ENCODE measurements around the gene PLEKHG3.

The PLEKHG3 gene

DNA sequence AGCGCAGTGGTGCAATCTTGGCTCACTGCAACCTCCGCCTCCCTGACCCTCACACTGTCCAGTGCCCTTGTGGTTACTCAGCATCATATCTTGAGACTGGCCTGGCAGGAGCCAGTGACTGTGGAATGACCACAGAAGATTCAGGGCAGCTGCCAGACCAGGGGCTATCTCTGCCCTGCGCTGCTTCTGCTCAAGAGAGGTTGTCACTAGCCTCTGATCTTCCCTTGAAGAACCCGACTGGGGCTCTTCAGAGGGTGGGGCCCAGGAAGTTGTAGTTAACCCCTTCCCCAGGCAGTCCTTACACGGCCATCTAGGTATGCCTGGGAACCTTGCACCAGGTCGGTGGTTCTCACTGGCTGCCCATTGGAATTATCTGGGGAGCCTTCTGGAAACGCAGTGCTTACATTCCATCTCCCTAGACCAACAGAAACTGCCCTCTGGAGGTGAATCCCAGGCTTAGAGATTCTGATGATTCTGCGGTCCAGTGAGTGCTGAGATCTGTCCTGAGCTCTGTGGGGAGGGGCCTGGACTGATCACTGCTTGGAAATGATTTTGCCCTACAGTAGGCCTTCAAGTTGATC lies 41.4 kb downstream of the PLEKHG3 start:
- DNase-seq (ENCODE audit: low read depth in 2 of 2, low spot score in 1 of 2): no peak

DNA sequence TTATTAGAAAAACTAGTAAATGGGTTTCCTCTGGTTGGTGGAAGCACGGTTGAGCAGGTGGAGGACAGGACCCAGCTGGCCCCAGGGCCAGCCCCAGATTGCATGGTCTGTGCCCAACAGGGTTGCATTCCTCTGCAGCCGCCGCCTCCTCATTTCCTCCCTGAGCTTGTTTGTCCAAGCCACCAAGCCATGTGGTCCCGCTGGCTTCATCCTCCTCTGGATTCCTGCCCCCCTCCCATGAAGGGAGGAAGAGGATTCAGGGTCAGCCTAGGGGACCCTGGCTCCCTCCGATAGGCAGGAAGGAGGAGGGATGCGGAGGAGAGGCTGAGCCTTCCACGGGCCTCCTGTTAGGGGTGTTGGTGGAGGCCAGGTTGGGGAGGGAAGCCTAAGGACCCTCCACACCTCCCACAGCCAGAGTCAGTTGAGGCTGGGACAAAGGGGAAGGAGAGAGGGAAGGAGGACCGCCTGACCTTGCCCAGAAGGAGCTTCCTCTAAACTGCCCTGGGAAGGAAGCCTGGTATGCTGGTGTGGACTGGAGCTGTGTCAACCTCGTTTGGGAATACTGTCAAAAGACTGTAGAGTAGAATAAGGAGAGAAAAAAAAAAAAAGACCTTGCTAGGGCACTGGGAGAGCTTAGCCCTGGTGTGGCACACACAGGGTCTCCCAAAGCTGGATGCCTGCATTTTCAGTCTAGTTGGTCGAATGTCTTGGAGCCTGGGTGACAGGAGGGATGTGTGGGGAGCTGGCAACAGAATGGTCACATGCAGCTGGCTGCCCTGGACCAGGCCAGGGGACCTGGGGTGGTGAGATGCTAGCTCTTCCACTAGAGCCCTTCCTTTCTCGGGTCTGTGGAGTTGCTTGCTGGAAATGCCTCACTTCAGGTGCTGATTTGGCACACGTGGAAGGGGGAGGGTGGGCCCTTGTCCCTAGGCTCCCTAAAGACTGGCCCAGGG lies 42.4 kb downstream of the PLEKHG3 start:
- DNase-seq (ENCODE audit: low read depth in 2 of 2, low spot score in 1 of 2): no peak

DNA sequence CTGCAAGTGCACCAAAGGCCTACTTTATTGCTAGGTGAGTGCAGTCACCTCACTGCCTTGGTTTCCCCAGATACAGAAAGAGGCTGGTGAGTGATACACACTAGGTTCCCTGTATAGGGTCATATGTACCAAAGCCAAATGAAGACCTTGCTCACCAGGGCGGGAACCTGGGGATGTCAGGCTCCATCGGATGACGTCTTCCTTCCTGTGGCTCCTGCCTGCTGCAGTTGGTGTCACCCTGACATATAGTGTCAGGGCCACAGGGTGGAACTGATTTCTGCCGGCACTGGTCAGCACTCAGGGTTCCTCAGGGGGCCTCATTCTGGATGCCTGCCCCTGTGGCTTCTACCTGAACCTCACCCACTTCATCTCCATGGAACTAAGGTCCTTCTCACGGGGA lies 43.1 kb downstream of the PLEKHG3 start:
- DNase-seq (ENCODE audit: low read depth in 2 of 2, low spot score in 1 of 2): no peak

DNA sequence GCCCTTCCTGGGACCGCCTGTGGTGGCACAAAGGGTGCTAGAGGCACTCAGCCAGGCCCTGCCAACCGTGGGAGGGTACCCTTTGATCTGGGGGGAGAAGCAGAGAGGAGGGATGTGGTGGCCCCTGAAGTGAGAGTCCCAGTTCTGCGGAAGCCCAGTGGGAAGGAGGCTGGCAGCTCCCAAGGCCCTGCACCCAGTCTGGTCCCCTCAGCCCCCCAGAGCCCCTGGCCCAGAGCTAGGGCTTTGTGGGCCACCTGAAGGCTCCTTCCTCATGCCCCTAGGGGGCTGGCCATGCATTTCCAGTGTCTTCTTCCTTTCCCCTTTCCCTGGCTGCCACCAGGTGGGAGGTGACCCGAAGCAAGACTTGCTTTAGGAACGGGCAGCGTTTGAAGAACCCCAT lies 44.3 kb downstream of the PLEKHG3 start:
- DNase-seq (ENCODE audit: low read depth in 2 of 2, low spot score in 1 of 2): no peak

DNA sequence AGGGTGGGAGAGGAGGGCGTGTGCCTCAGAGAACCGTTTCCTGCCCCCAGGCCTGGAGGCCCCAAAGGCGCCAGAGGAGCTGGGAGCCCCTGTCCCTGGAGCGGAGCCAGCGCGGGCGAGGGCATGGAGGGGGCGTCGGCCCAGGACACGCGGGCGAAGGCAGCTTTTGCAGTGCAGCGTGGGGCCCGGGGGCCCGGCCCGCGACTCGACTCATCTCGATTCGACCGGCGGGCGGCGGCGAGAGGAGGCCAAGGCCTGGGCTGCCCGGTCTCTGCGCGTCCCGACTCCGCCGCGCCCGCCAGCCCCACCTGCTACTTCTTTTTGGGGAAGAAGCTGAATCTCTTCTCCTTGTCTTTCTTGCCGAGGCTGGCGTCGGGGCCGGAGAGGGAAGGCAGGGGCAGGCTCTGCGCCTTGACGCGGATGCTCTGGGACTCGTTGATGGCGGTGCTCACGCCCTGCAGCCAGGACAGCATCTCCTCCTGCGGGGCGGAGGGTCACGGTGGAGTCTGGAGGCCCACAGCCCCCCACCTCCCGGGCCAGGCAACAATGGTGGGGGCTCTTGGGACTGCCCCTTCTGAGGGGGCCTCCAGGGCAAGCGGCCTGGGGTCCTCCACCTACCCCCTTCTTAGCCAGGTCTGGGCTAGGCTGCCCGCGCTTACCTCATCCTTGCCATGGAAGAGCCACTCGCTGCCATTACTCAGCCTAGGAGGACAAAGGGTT lies 44.9 kb downstream of the PLEKHG3 start:
- no peak for DNase-seq (ENCODE audit: low read depth in 2 of 2, low spot score in 1 of 2)

DNA sequence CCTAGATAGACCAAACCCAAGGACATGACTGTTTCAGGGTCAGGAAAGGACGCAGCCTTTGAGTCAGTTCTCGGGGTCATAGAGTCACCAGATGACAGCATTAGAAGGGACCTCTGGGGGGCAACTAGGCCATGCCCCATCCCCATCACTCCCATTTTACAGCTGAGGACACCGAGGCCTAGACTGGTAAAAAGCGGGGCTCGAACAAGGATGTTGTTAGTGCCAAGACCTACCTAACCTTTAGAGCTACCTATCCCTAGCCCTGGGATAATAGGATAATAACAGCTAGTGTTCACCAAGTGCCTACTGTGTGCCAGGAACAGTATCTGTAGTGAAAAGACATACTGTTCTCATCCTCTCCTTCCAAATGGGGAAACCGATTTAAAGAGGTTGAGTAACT lies 48.7 kb downstream of the PLEKHG3 start:
- no peak for DNase-seq (ENCODE audit: low read depth in 2 of 2, low spot score in 1 of 2)

DNA sequence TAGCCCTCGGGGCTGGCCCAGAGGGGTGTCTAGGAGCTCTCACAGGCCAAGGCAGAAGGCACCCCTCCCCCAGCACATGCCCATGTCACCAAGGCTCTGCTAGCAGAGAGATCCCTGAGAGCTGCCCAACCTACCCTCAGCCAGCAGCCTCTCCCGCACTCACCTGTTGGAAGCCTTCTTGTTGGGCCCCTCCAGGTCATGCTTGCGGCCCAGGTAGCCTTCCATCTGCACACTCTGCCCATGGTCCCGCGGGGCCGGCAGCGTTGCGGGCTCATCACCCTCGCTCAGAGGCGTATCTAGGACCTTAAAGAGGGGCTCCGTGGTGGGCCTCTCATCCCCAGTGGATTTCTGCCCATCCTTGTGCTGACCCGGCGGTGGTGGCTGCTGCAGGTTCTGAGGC lies 49.1 kb downstream of the PLEKHG3 start:
- no peak for DNase-seq (ENCODE audit: low read depth in 2 of 2, low spot score in 1 of 2)

DNA sequence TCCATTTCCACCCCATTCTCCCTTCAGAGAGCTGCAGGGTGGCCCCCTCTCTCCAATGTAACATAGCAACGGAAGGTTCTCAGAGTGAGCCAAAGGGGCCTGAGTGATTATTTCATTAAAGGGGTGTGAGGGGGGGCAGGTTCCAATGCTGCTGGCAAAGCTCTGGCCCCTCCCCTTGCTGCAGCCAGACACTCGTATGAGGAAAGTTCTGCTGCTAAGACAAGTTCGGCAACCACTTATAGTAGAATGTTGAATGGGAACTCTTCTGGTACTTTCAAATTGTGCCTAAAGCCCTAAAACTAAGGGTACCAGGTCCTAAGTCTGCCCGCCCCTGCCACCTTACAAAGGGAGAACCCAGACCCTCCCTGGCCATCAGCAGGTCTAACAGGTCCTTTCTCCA lies 49.8 kb downstream of the PLEKHG3 start:
- DNase-seq (ENCODE audit: low read depth in 2 of 2, low spot score in 1 of 2): no peak

DNA sequence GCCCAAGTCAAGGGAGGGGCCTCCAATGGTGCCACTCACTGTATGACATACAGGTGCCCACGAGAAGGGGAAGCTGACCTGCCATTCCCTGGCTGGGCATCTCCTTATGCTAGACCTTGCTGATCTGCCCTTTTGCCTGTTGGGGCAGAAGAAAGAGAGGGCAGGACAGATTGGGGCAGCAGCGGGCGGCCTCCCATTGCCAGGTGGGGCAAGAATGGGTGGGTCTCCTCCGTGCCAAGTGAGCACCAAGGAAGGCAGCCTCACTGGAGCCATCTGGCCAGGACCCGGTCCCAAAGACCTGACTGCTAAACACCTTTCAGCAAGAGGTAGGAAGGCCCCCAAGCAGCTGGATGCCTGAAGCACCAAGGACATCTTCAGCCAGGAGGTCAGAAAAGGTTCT lies 50.5 kb downstream of the PLEKHG3 start:
- no peak for DNase-seq (ENCODE audit: low read depth in 2 of 2, low spot score in 1 of 2)

DNA sequence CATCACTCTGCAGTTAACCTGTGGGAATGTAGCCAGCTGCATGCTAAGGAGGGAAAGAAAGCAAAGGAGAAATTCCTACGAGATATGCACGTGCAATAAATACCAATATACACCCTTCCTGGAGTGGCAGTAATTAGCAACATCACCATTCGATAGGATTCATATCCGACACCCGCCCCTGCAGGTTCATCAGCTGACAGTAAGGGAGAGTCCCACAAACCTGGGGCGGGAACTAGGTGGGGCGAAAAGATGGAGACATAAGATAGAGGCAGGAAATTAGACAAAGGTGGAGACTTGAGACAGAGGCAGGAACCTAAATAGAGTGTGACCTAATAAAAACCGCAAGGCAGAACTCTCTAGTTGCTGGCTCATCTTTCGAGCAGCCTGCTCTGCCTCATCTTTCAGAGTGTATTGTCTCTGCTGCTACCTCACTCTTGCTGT lies 51.6 kb downstream of the PLEKHG3 start:
- DNase-seq (ENCODE audit: low read depth in 2 of 2, low spot score in 1 of 2): peak; percentile 5 to 42

DNA sequence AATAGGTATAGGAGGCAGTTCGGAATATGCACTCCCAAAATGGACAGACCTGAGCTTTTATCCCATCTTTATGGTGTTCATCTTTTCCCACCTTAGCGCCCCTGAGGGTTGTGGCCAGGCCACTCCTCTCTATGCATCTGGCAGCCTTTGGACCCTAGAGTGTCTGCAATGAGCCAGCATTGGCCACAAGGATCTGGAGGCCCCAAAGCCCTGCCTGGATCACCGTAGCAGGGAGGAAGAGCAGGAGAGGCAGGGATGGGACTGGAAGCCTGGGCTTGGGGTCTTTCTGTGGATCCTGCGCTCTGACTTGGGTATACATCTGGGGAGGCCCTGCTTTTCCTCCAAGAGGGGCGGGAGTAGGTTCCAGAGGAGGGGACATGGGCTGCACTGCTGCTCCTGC lies 52.5 kb downstream of the PLEKHG3 start:
- no peak for DNase-seq (ENCODE audit: low read depth in 2 of 2, low spot score in 1 of 2)

DNA sequence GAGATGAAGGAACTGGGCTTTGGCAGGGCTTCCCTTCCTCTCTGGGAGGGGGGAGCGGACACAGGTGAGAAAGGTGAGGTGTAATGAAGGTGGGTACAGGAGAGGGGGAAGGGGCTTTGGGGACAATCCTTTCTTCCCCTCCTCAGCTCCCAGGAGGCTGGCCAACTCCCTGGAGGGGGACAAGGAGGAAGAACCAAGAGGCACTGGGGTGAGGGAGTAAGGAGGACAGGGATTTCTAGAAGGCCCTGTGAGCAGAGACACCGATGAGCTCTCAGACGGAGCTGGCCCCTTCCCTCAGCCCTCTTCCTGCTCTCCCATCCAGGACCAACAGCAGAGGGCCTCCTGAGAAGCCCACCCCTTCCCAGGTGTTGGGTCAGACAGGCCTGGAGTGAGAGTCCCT lies 53.4 kb downstream of the PLEKHG3 start:
- DNase-seq (ENCODE audit: low read depth in 2 of 2, low spot score in 1 of 2): no peak

DNA sequence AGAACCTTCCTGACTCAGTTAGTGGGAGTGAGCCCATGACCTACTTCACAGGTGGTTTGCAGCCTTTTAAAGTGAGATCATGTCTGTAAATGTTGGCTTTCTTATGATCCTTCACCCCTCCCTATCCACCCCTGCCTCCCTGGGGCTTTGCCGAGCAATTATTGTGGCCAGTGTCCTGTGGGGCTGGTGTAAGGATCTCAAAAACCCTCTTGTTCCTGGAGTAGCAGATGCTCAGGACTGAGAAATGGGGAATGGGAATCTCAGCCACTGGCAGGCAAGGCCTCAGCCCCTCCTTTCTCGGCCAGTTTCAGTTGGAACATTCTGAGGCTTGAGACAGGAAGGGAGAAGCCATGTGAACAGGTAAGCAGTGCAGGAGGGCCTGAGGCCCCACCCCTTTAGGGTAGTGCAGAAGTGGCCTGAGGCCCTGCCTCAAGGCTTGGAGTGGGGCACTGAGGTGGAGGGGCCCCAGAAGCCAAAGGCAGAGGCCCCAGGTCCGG lies 53.8 kb downstream of the PLEKHG3 start:
- DNase-seq (ENCODE audit: low read depth in 2 of 2, low spot score in 1 of 2): no peak

DNA sequence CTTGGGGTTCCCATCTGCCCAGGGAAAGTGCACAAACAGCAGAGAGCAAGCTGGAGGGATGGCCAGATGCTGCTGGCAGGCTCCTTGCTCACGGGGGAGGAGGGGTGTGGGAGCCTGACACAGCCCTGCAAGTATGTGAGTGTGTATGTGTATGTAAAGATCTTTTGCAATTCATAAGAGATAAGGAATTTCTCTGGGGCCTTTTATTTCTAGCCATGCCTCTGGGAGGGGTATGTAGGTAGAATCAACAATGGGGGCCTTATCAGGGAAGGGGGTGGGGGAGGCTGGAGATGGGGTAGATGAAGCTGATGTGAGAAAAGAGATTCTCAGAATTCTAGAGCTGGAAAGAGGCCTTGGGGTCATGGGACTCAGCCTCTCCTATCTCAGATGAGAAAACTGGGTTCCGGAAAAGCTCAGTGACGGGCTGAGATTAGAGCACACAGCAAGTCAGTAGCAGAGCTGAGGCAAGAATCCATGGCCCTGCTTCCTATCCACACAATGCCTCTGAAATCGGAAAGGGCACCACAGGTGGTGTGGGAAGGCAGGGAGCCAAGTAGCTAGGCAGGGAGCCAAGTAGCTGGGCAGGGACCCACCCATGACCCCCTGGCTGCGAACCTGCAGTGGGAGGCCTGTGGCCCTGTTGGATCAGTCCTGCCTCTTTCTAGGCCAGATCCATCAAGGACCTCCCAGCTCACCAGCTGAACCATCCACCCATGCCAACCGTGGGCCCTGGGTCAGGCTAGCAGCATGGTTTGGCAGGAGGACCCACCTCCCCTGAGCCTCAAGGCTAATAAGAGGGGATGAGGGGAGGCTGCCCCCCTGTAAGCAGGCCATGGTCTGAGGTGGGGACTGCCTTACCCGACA lies 54.7 kb downstream of the PLEKHG3 start:
- no peak for DNase-seq (ENCODE audit: low read depth in 2 of 2, low spot score in 1 of 2)

DNA sequence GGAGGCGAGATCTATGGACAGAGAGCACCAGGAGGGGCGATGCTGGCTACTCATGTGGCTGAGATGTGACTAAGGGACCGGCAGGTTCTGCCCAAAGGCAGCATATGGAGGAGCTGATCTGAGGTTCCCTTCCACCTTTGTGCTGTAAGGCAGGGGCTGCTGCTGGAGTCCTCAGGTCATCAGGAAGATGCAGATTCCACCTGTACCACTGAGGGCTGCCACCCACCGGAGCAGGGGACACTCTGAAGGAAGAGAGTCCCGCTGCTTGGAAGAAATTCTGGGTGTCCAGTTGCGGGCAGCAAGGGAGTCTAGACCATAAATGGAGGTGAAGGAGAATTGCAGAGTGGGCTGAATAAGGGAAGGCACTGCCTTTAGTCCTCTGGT lies 55.3 kb downstream of the PLEKHG3 start:
- no peak for DNase-seq (ENCODE audit: low read depth in 2 of 2, low spot score in 1 of 2)

DNA sequence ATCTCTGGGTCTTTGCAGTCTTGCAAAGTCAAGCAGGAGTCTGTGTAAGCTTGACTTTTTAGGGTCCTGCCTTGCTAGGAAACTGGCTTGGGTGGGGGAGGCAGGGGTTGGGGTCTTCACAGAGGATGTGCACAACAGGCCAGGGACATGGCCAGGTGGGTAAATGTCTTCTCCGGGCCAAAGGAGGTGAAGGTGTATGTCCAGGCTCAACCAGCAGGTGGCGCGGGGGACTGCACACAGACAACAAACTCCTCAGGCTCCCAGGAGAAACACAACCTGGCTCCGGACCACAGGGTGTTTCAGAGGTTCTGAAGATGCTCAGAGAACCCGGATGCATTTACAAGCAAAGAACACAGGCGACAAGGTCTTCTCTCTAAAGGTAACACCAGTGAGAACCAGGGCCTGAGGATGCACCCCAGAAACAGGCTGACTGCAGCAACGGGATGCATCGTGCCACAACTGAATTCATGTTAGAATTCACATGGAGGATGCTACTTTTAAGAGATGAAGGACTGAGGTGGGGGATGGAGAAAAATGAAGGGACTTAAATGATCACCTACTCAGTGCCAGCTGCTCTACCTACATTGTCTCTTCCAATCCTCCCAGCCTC lies 56.0 kb downstream of the PLEKHG3 start:
- DNase-seq (ENCODE audit: low read depth in 2 of 2, low spot score in 1 of 2): peak; percentile 21 to 29

DNA sequence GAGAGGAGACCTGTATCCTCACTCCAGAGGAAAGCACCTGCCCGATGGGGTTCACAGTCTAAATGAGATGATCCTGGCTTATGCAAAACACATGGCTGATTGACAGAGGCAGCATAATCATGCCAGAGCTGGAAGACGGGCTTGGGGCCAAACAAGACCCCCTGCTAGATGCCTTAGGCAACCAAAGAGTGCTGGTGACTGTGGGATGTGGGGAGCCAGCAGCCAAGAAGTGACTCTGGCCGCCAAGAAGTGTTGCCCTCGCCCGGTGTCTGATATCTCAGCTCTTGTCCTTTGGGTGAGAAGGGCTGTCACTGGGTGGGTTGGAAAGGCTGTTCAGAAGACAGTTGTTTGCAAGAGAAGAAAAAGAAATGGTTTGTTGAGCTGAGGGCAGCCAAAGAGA lies 56.7 kb downstream of the PLEKHG3 start:
- DNase-seq (ENCODE audit: low read depth in 2 of 2, low spot score in 1 of 2): no peak

DNA sequence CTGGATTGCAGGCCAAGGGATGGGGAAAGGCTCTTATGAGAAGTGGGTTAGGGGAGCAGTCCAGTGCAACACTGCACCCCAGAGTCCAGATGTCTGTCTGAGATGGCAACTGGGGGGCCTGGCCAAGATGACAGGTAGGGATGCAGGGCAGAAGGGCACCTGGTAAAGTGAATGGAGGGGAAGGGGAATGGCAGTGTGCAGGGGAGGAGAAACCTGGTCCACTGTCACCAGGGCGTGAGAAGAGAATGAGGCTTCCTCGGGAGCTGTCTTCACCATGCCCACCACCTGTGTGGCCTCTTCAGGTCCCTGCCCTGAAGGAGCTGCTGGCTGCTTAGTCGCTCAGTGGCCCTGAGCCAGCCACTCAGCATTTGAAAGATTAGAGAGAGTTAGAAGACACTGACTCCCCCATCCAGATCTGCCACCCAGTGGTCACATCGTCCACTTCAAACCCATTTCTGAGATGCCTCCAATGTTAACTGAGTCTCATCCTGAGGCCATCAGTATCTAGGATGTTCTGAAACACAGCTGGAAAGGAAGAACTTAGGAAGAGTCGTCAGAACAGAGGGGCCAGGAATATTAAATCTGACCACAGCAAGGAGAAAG lies 57.3 kb downstream of the PLEKHG3 start:
- no peak for DNase-seq (ENCODE audit: low read depth in 2 of 2, low spot score in 1 of 2)

DNA sequence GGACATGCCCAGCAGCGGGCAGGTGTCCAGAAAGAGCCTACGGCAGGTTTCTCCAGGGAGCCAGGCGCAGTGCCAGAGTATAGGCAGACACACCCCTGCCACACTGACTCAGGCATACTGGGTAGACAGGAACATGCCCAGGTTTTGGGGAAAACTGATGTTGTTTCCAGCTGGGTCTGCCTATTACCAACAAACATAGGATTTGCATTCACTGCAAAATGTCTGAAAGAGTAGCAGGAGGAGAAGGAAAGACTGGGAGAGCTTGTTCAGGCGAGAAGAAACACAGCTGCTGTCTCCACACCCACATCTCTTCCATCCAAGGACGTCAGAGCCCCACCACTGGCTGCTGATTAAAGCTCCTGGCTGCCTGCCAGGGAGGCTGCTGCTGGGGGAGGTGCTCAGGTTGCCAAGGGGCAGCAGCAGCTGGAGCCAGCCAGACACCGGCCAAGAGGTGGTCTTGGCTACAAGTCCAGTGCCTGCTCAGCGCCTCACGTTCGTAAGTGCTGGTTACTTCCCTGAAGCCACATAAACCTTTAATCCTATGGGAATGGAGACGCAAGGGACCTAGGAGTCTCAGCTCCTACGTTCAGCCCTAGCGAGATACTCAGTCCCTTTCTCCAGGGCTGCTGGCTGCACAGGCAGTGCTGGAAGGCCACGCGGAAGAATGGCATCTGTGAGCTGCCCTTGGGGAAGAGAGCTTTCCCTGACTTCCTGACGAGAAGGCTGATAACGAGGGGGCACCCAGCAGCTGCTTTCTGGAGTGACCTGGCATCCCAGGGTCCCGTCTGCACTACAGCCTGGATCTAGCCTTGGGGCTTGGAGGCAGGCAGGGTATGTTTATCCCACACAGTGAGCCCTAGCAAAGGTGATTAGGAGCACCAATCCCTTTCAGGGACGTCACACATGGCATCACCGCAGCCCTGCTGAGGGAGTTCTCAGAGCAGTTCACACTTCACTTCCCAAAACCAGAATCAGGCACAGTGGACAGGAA lies 58.1 kb downstream of the PLEKHG3 start:
- no peak for DNase-seq (ENCODE audit: low read depth in 2 of 2, low spot score in 1 of 2)
